WTC11 (cell line): Measurements from ENCODE around the gene LCLAT1.

Experiments used
- AFF4 ChIP-seq: sonication (generic); formaldehyde crosslinking; IDR thresholded peaks from 2 replicates; pipeline ENCODE4 v1.8.1; 2023; ENCODE audit warnings: mild to moderate bottlenecking, missing genetic modification reagents, borderline replicate concordance
- ATF1 ChIP-seq: sonication (generic); formaldehyde crosslinking; IDR thresholded peaks from 2 replicates; pipeline ENCODE4 v1.8.1; 2023; ENCODE audit warnings: mild to moderate bottlenecking, moderate library complexity, missing genetic modification reagents
- CREM ChIP-seq: sonication (generic); formaldehyde crosslinking; IDR thresholded peaks from 2 replicates; pipeline ENCODE4 v1.8.1; 2022; ENCODE audit warnings: mild to moderate bottlenecking, missing genetic modification reagents, moderate library complexity
- CTCF ChIP-seq: fragments of 200-600 bp; IDR thresholded peaks from 2 replicates; pipeline ENCODE4 v1.8.0; 2022; ENCODE audit warnings: antibody characterized with exemption
- E2F5 ChIP-seq: sonication (generic); formaldehyde crosslinking; IDR thresholded peaks from 2 replicates; pipeline ENCODE4 v1.8.1; 2022; ENCODE audit warnings: mild to moderate bottlenecking, moderate library complexity, missing genetic modification reagents
- GRHL2 ChIP-seq: fragments of 250-450 bp; sonication (Bioruptor Pico); IDR thresholded peaks from 2 replicates; pipeline ENCODE4 v1.8.0; 2022; ENCODE audit warnings: mild to moderate bottlenecking, moderate library complexity; ENCODE audit not compliant: insufficient replicate concordance, severe bottlenecking
- MAX ChIP-seq: sonication (generic); formaldehyde crosslinking; IDR thresholded peaks from 2 replicates; pipeline ENCODE4 v1.8.0; 2022; ENCODE audit warnings: mild to moderate bottlenecking, missing genetic modification reagents
- NFATC4 ChIP-seq: fragments of 250-450 bp; sonication (Bioruptor Pico); IDR thresholded peaks from 2 replicates; pipeline ENCODE4 v1.9.0; 2021; ENCODE audit warnings: mild to moderate bottlenecking
- TCF7 ChIP-seq: sonication (generic); formaldehyde crosslinking; IDR thresholded peaks from 2 replicates; pipeline ENCODE4 v1.8.0; 2022; ENCODE audit warnings: mild to moderate bottlenecking, low read depth, missing genetic modification reagents, moderate library complexity
- ZNF121 ChIP-seq: sonication (generic); formaldehyde crosslinking; IDR thresholded peaks from 2 replicates; pipeline ENCODE4 v1.8.0; 2023; ENCODE audit warnings: missing genetic modification reagents

- TF ChIP-seq E2F5 (CRISPR knock-in tag) (no peak), CTCF (no peak), ATF1 (CRISPR knock-in tag) (no peak), AFF4 (CRISPR knock-in tag) (no peak), ZNF121 (CRISPR knock-in tag) (no peak), NFATC4 (CRISPR knock-in tag) (no peak), CREM (no peak), GRHL2 (CRISPR knock-in tag) (no peak), MAX (no peak), TCF7 (CRISPR knock-in tag) (no peak)
These were observed 158.2 kb downstream of the LCLAT1 start for GRCh38 chr2:30605197-30605596.
